ENCODE results near the gene ARHGEF35.
"Not testable (repeated sequence)": the region's sequence is repeated elsewhere in the genome, so short reads cannot be mapped to it uniquely, and the experiment has no call there.

Gene ARHGEF35

GRCh38 chr7:144195212-144195872, at the start of gene ARHGEF35:
TSS of gene ARHGEF35 (minus strand) at chr7:144195833. CDS start at chr7:144188383, 7,450 bp downstream.
- DNase-seq = not testable (repeated sequence)

- DNase-seq = not testable (repeated sequence)
Measured at GRCh38 chr7:144245372-144245771, 49.7 kb upstream of the ARHGEF35 start.

GRCh38 chr7:144239365-144239764, 43.7 kb upstream of the ARHGEF35 start, which contains the start of gene OR2A42:
TSS of gene OR2A42 (minus strand) at chr7:144239605. CDS start at chr7:144232843, 6,762 bp downstream.
- DNase-seq = not testable (repeated sequence)

GRCh38 chr7:144238530-144239082, 43.0 kb upstream of the ARHGEF35 start:
- not testable (repeated sequence) for DNase-seq

GRCh38 chr7:144233039-144233438, 37.4 kb upstream of the ARHGEF35 start:
- DNase-seq = not testable (repeated sequence)

- not testable (repeated sequence) for DNase-seq
Measured at GRCh38 chr7:144231027-144231426, 35.4 kb upstream of the ARHGEF35 start.

- not testable (repeated sequence) for DNase-seq
Measured at GRCh38 chr7:144228810-144229209, 33.2 kb upstream of the ARHGEF35 start.

- not testable (repeated sequence) for DNase-seq
Measured at GRCh38 chr7:144226866-144227265, 31.2 kb upstream of the ARHGEF35 start.

- not testable (repeated sequence) for DNase-seq
Measured at GRCh38 chr7:144223675-144224074, 28.0 kb upstream of the ARHGEF35 start.

- not testable (repeated sequence) for DNase-seq
Measured at GRCh38 chr7:144220531-144220930, 24.9 kb upstream of the ARHGEF35 start.

- not testable (repeated sequence) for DNase-seq
Measured at GRCh38 chr7:144219149-144219548, 23.5 kb upstream of the ARHGEF35 start.

GRCh38 chr7:144218581-144218980, 22.9 kb upstream of the ARHGEF35 start:
- DNase-seq = not testable (repeated sequence)

- DNase-seq = not testable (repeated sequence)
Measured at GRCh38 chr7:144217200-144217599, 21.6 kb upstream of the ARHGEF35 start.

- not testable (repeated sequence) for DNase-seq
Measured at GRCh38 chr7:144205306-144205705, 9.7 kb upstream of the ARHGEF35 start.

GRCh38 chr7:144203086-144203485, 7.5 kb upstream of the ARHGEF35 start:
- DNase-seq = not testable (repeated sequence)

GRCh38 chr7:144201978-144202377, 6.3 kb upstream of the ARHGEF35 start:
- DNase-seq = not testable (repeated sequence)

- not testable (repeated sequence) for DNase-seq
Measured at GRCh38 chr7:144198934-144199333, 3.3 kb upstream of the ARHGEF35 start.

- not testable (repeated sequence) for DNase-seq
Measured at GRCh38 chr7:144194453-144194852, 1.2 kb downstream of the ARHGEF35 start.

GRCh38 chr7:144193782-144194181, 1.9 kb downstream of the ARHGEF35 start:
- not testable (repeated sequence) for DNase-seq

GRCh38 chr7:144188578-144189171, 7.0 kb downstream of the ARHGEF35 start:
- DNase-seq = not testable (repeated sequence)

- DNase-seq = not testable (repeated sequence)
Measured at GRCh38 chr7:144187848-144188247, 7.8 kb downstream of the ARHGEF35 start.

- not testable (repeated sequence) for DNase-seq
Measured at GRCh38 chr7:144183166-144183565, 12.5 kb downstream of the ARHGEF35 start, which contains the start of gene CTAGE4. TSS of gene CTAGE4 (plus strand) at chr7:144183466. CDS start at chr7:144183504, 38 bp downstream.

GRCh38 chr7:144179165-144179479, 16.5 kb downstream of the ARHGEF35 start:
- not testable (repeated sequence) for DNase-seq

Measured in stimulated activated CD4-positive, alpha-beta T cell treated with anti-CD3 and anti-CD28 coated beads, Interleukin-4, amount 100 ng/mL, for 24 hours (primary cell).